HL-60 (cell line): ENCODE measurements around the gene DRC7.

Source experiments
- CTCF ChIP-seq: IDR thresholded peaks from one replicate; pipeline ENCODE4 v1.5.1; 2011; ENCODE audit warnings: low read length, control low read depth, inconsistent platforms; ENCODE audit not compliant: insufficient read depth
- GABPA ChIP-seq: IDR thresholded peaks from 2 replicates; pipeline ENCODE4 v1.6.1; 2012; ENCODE audit warnings: low read depth
- POLR2AphosphoS5 ChIP-seq: IDR thresholded peaks from 2 replicates; pipeline ENCODE4 v1.6.1; 2012; ENCODE audit warnings: low read depth
- SPI1 ChIP-seq: IDR thresholded peaks from 2 replicates; pipeline ENCODE4 v1.6.1; 2012; ENCODE audit warnings: low read depth, mild to moderate bottlenecking, borderline replicate concordance
- TF ChIP-seq, protein P1 (sequence below): IDR thresholded peaks from 2 replicates; pipeline ENCODE4 v1.6.1; 2012; ENCODE audit warnings: low read depth; ENCODE audit not compliant: insufficient replicate concordance

- TF ChIP-seq CTCF: no peak
- TF ChIP-seq POLR2AphosphoS5: no peak
- TF ChIP-seq GABPA: no peak
- TF ChIP-seq, protein P1, sequence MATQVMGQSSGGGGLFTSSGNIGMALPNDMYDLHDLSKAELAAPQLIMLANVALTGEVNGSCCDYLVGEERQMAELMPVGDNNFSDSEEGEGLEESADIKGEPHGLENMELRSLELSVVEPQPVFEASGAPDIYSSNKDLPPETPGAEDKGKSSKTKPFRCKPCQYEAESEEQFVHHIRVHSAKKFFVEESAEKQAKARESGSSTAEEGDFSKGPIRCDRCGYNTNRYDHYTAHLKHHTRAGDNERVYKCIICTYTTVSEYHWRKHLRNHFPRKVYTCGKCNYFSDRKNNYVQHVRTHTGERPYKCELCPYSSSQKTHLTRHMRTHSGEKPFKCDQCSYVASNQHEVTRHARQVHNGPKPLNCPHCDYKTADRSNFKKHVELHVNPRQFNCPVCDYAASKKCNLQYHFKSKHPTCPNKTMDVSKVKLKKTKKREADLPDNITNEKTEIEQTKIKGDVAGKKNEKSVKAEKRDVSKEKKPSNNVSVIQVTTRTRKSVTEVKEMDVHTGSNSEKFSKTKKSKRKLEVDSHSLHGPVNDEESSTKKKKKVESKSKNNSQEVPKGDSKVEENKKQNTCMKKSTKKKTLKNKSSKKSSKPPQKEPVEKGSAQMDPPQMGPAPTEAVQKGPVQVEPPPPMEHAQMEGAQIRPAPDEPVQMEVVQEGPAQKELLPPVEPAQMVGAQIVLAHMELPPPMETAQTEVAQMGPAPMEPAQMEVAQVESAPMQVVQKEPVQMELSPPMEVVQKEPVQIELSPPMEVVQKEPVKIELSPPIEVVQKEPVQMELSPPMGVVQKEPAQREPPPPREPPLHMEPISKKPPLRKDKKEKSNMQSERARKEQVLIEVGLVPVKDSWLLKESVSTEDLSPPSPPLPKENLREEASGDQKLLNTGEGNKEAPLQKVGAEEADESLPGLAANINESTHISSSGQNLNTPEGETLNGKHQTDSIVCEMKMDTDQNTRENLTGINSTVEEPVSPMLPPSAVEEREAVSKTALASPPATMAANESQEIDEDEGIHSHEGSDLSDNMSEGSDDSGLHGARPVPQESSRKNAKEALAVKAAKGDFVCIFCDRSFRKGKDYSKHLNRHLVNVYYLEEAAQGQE: no peak
- no peak for TF ChIP-seq SPI1
These were observed 69.9 kb downstream of the DRC7 start for GRCh38 chr16:57764341-57765159.
